Pons (tissue), 1 donor: ENCODE results near the gene GRB2.
"Not testable (repeated sequence)": the region's sequence is repeated elsewhere in the genome, so short reads cannot be mapped to it uniquely, and the experiment has no call there.

Experiments
- DNase-seq: peaks from one replicate; pipeline ENCODE4 v3.0.0-alpha.2; 2016; ENCODE audit warnings: low spot score

Gene GRB2

GRCh38 chr17:75405365-75406221, at the start of gene GRB2:
Gene GRB2 (minus strand): TSS chr17:75405678. CDS start chr17:75393628, 12,050 bp downstream.
- DNase-seq: peak; percentile 93

GRCh38 chr17:75454672-75455071, 49.2 kb upstream of the GRB2 start:
- not testable (repeated sequence) for DNase-seq

GRCh38 chr17:75454193-75454592, 48.7 kb upstream of the GRB2 start:
- no peak for DNase-seq

- DNase-seq: no peak
Measured at GRCh38 chr17:75450270-75450669, 44.8 kb upstream of the GRB2 start.

GRCh38 chr17:75447951-75448856, 42.7 kb upstream of the GRB2 start:
- DNase-seq: no peak

- DNase-seq: not testable (repeated sequence)
Measured at GRCh38 chr17:75445896-75446295, 40.4 kb upstream of the GRB2 start.

GRCh38 chr17:75445296-75445695, 39.8 kb upstream of the GRB2 start:
- DNase-seq: no peak

GRCh38 chr17:75442168-75443103, 37.0 kb upstream of the GRB2 start:
- no peak for DNase-seq

GRCh38 chr17:75440738-75441448, 35.4 kb upstream of the GRB2 start:
- no peak for DNase-seq

- DNase-seq: no peak
Measured at GRCh38 chr17:75439287-75439686, 33.8 kb upstream of the GRB2 start.

GRCh38 chr17:75437404-75437803, 31.9 kb upstream of the GRB2 start:
- not testable (repeated sequence) for DNase-seq

- not testable (repeated sequence) for DNase-seq
Measured at GRCh38 chr17:75434433-75434832, 29.0 kb upstream of the GRB2 start.

- DNase-seq: no peak
Measured at GRCh38 chr17:75433218-75433783, 27.8 kb upstream of the GRB2 start.

- DNase-seq: no peak
Measured at GRCh38 chr17:75430159-75430974, 24.9 kb upstream of the GRB2 start.

GRCh38 chr17:75428543-75429469, 23.3 kb upstream of the GRB2 start:
- peak; percentile 57 for DNase-seq

GRCh38 chr17:75418531-75418930, 13.1 kb upstream of the GRB2 start:
- no peak for DNase-seq

GRCh38 chr17:75417054-75417580, 11.6 kb upstream of the GRB2 start:
- no peak for DNase-seq

GRCh38 chr17:75416006-75416405, 10.5 kb upstream of the GRB2 start:
- no peak for DNase-seq
